ENCODE measurements around the gene LHPP. TPM values are rescaled to one million over a fixed set of nuclear protein-coding genes. Genes with fewer than 3 reads are reported as not detected.

The LHPP gene
- total RNA-seq, 1 experiment from 2014 or later = 24.7 TPM

DNA sequence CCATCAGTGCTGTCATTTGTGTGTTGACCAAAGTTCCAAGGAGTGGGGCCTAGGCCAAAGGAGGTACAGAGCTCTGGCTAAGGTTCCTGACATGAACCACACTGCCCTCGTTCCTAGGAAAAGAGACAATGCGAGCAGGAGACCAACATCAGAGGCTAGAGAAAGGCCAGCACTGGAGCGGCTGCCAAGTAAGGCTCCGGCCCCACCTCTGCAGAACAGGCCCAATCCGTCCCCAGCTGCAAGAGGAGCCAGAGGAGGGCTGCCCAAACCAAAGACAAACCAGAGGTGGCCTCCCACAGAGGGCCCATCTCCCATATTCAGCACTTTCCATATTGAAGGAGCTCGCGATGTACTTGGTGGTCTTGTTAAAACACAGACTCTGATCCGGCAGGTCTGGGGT, 201.6 kb downstream of the LHPP start:
- Histone ChIP-seq H3K36me3 (ENCODE audit: low read depth) (no peaks in the 10 kb centered on the region), H3K27me3 (ENCODE audit: insufficient read depth, low read depth) (no peaks in the 10 kb centered on the region), H3K9me2 (ENCODE audit: insufficient read depth) (no peaks in the 10 kb centered on the region), H3K4me3 (no peak overlapping the region), H3K79me2 (ENCODE audit: low read depth) (no peaks in the 10 kb centered on the region), H4K20me1 (ENCODE audit: insufficient read depth) (no peaks in the 10 kb centered on the region), H3K4me2 (no peak overlapping the region), H3K27ac (no peak overlapping the region), H3K9me3 (ENCODE audit: insufficient read depth, low read depth) (no peaks in the 10 kb centered on the region), H2AFZ (no peak overlapping the region), H3F3A (ENCODE audit: insufficient read depth, low read depth) (no peaks in the 10 kb centered on the region), H3K4me1 (replicated peaks; ENCODE audit: insufficient read depth) (no peaks in the 10 kb centered on the region)
- ChIA-PET POLR2A (ENCODE audit: unreplicated experiment) (no interaction called here), CTCF (no interaction called here)
- no peak for DNase-seq
- BruUV-seq (replicated peaks) = no TSS peak
- intact Hi-C loops (cut with micrococcal nuclease; ENCODE audit: unreplicated experiment) = no loop called here
- TF ChIP-seq, protein P1, sequence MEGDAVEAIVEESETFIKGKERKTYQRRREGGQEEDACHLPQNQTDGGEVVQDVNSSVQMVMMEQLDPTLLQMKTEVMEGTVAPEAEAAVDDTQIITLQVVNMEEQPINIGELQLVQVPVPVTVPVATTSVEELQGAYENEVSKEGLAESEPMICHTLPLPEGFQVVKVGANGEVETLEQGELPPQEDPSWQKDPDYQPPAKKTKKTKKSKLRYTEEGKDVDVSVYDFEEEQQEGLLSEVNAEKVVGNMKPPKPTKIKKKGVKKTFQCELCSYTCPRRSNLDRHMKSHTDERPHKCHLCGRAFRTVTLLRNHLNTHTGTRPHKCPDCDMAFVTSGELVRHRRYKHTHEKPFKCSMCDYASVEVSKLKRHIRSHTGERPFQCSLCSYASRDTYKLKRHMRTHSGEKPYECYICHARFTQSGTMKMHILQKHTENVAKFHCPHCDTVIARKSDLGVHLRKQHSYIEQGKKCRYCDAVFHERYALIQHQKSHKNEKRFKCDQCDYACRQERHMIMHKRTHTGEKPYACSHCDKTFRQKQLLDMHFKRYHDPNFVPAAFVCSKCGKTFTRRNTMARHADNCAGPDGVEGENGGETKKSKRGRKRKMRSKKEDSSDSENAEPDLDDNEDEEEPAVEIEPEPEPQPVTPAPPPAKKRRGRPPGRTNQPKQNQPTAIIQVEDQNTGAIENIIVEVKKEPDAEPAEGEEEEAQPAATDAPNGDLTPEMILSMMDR (conservative IDR thresholded peaks at IDR 0.05) = no peak
- TF ChIP-seq EZH2 (IDR thresholded peaks at IDR 0.05; ENCODE audit: low read depth) = no peak

Other genes with a start within 250 kb of the LHPP start
- gene OAT, start 42.9 kb upstream of the LHPP start, total RNA-seq (2021) = 73.8 and 130 TPM in 2 replicates
- gene NKX1-2, start 11.8 kb upstream of the LHPP start, total RNA-seq (2021) = 1.6 and 2.9 TPM in 2 replicates